ENCODE results near the gene DERA.
"Not testable (repeated sequence)": the region's sequence is repeated elsewhere in the genome, so short reads cannot be mapped to it uniquely, and the experiment has no call there.

Gene DERA

GRCh38 chr12:15997910-15998309 lies 86.8 kb downstream of the DERA start:
- in situ Hi-C loops (cut with HindIII; ENCODE audit: low sequenced_read_pairs) = no loop called here

GRCh38 chr12:16002880-16003279 lies 91.7 kb downstream of the DERA start:
- in situ Hi-C loops (cut with HindIII; ENCODE audit: low sequenced_read_pairs) = no loop called here

- in situ Hi-C loops (cut with HindIII; ENCODE audit: low sequenced_read_pairs) = no loop called here
These were observed 92.3 kb downstream of the DERA start for GRCh38 chr12:16003460-16003859.

GRCh38 chr12:16006752-16007151 lies 95.6 kb downstream of the DERA start:
- in situ Hi-C loops (cut with HindIII; ENCODE audit: low sequenced_read_pairs) = no loop called here

- in situ Hi-C loops (cut with HindIII; ENCODE audit: low sequenced_read_pairs) = no loop called here
These were observed 97.3 kb downstream of the DERA start for GRCh38 chr12:16008421-16008824.

- in situ Hi-C loops (cut with HindIII; ENCODE audit: low sequenced_read_pairs) = no loop called here
These were observed 101.0 kb downstream of the DERA start for GRCh38 chr12:16012117-16012516.

GRCh38 chr12:16013722-16014121 lies 102.6 kb downstream of the DERA start:
- in situ Hi-C loops (cut with HindIII; ENCODE audit: low sequenced_read_pairs) = not testable (repeated sequence)

- in situ Hi-C loops (cut with HindIII; ENCODE audit: low sequenced_read_pairs) = not testable (repeated sequence)
These were observed 103.3 kb downstream of the DERA start for GRCh38 chr12:16014394-16014793.

- in situ Hi-C loops (cut with HindIII; ENCODE audit: low sequenced_read_pairs) = no loop called here
These were observed 105.6 kb downstream of the DERA start for GRCh38 chr12:16016748-16017147.

- in situ Hi-C loops (cut with HindIII; ENCODE audit: low sequenced_read_pairs) = no loop called here
These were observed 107.2 kb downstream of the DERA start for GRCh38 chr12:16018306-16018705.

GRCh38 chr12:16019136-16019535 lies 108.0 kb downstream of the DERA start:
- in situ Hi-C loops (cut with HindIII; ENCODE audit: low sequenced_read_pairs) = no loop called here

GRCh38 chr12:16020031-16020430 lies 108.9 kb downstream of the DERA start:
- in situ Hi-C loops (cut with HindIII; ENCODE audit: low sequenced_read_pairs) = no loop called here

- in situ Hi-C loops (cut with HindIII; ENCODE audit: low sequenced_read_pairs) = no loop called here
These were observed 109.9 kb downstream of the DERA start for GRCh38 chr12:16021026-16021425.

GRCh38 chr12:16021676-16022075 lies 110.5 kb downstream of the DERA start:
- in situ Hi-C loops (cut with HindIII; ENCODE audit: low sequenced_read_pairs) = no loop called here

GRCh38 chr12:16027002-16027401 lies 115.9 kb downstream of the DERA start:
- in situ Hi-C loops (cut with HindIII; ENCODE audit: low sequenced_read_pairs) = no loop called here

- in situ Hi-C loops (cut with HindIII; ENCODE audit: low sequenced_read_pairs) = no loop called here
These were observed 119.6 kb downstream of the DERA start for GRCh38 chr12:16030744-16031143.

GRCh38 chr12:16034136-16034817 lies 123.1 kb downstream of the DERA start:
- in situ Hi-C loops (cut with HindIII; ENCODE audit: low sequenced_read_pairs) = no loop called here

- in situ Hi-C loops (cut with HindIII; ENCODE audit: low sequenced_read_pairs) = no loop called here
These were observed 124.9 kb downstream of the DERA start for GRCh38 chr12:16036073-16036472.

GRCh38 chr12:16037533-16037932 lies 126.4 kb downstream of the DERA start:
- in situ Hi-C loops (cut with HindIII; ENCODE audit: low sequenced_read_pairs) = no loop called here

GRCh38 chr12:16043480-16043879 lies 132.3 kb downstream of the DERA start:
- in situ Hi-C loops (cut with HindIII; ENCODE audit: low sequenced_read_pairs) = no loop called here

GRCh38 chr12:16046266-16046665 lies 135.1 kb downstream of the DERA start:
- in situ Hi-C loops (cut with HindIII; ENCODE audit: low sequenced_read_pairs) = no loop called here

- in situ Hi-C loops (cut with HindIII; ENCODE audit: low sequenced_read_pairs) = no loop called here
These were observed 137.4 kb downstream of the DERA start for GRCh38 chr12:16048511-16048910.

GRCh38 chr12:16056910-16057309 lies 145.8 kb downstream of the DERA start:
- in situ Hi-C loops (cut with HindIII; ENCODE audit: low sequenced_read_pairs) = no loop called here
